ENCODE measurements around the gene MCRIP2. TPM values are rescaled to one million over a fixed set of nuclear protein-coding genes. Genes with fewer than 3 reads are reported as not detected.

MCRIP2 gene
- total RNA-seq, 1 experiment from 2014 or later = 69.6 TPM

- Histone ChIP-seq H3K27me3 (ENCODE audit: insufficient read depth, low read depth) (no peaks in the 10 kb centered on the region), H3K4me2 (no peak overlapping the region), H4K20me1 (ENCODE audit: insufficient read depth) (peaks cover 26% of the 10 kb centered on the region), H3K79me2 (ENCODE audit: low read depth) (peaks cover 39% of the 10 kb centered on the region), H2AFZ (no peak overlapping the region), H3K9me2 (ENCODE audit: insufficient read depth) (no peaks in the 10 kb centered on the region), H3K4me1 (replicated peaks; ENCODE audit: insufficient read depth) (peaks cover 5% of the 10 kb centered on the region), H3K36me3 (ENCODE audit: low read depth) (no peaks in the 10 kb centered on the region), H3K27ac (no peak overlapping the region), H3K4me3 (no peak overlapping the region), H3K9me3 (ENCODE audit: insufficient read depth, low read depth) (no peaks in the 10 kb centered on the region), H3F3A (ENCODE audit: insufficient read depth, low read depth) (peaks cover 9% of the 10 kb centered on the region; the same call in 1 of the 2 replicates)
- TF ChIP-seq EZH2 (IDR thresholded peaks at IDR 0.05; ENCODE audit: low read depth) = no peak
- TF ChIP-seq CTCF (conservative IDR thresholded peaks at IDR 0.05) = no peak
- no peak for DNase-seq
- intact Hi-C loops (cut with micrococcal nuclease; ENCODE audit: unreplicated experiment) = no loop called here
- ChIA-PET POLR2A (ENCODE audit: unreplicated experiment) (no interaction called here), CTCF (no interaction called here)
- no TSS peak for BruUV-seq (replicated peaks)
These were observed 42.5 kb upstream of the MCRIP2 start for GRCh38 chr16:598823-599739.

- POLR2A ChIA-PET (ENCODE audit: unreplicated experiment) = interaction anchor here (0.7 kb wide), 1 partner anchor 28 kb away, joined by 4 read pairs; no protein-coding TSS in a partner anchor
- BruUV-seq (replicated peaks) = no TSS peak
These were observed 40.8 kb upstream of the MCRIP2 start for GRCh38 chr16:600781-601180.

GRCh38 chr16:603933-604332 is 37.7 kb upstream of the MCRIP2 start:
- no peaks in the 10 kb centered on the region for H3K4me1 ChIP-seq (replicated peaks; ENCODE audit: insufficient read depth)
- CTCF ChIA-PET = no interaction called here
- no peaks in the 10 kb centered on the region for H3K36me3 ChIP-seq (ENCODE audit: low read depth)
- no peak overlapping the region for H3K27ac ChIP-seq
- H4K20me1 ChIP-seq (ENCODE audit: insufficient read depth) = peaks cover 17% of the 10 kb centered on the region; the same call in 1 of the 2 replicates
- H3K4me3 ChIP-seq = no peak overlapping the region
- no peaks in the 10 kb centered on the region for H3K27me3 ChIP-seq (ENCODE audit: insufficient read depth, low read depth)
- BruUV-seq (replicated peaks) = no TSS peak
- no peak for DNase-seq
- peaks cover 18% of the 10 kb centered on the region for H3K79me2 ChIP-seq (ENCODE audit: low read depth)
- intact Hi-C loops (cut with micrococcal nuclease; ENCODE audit: unreplicated experiment) = no loop called here
- TF ChIP-seq CTCF (conservative IDR thresholded peaks at IDR 0.05) (no peak), EZH2 (IDR thresholded peaks at IDR 0.05; ENCODE audit: low read depth) (no peak)
- peaks cover 4% of the 10 kb centered on the region; the same call in 1 of the 2 replicates for H3F3A ChIP-seq (ENCODE audit: insufficient read depth, low read depth)
- no peaks in the 10 kb centered on the region for H3K9me2 ChIP-seq (ENCODE audit: insufficient read depth)
- no peak overlapping the region for H2AFZ ChIP-seq
- H3K4me2 ChIP-seq = no peak overlapping the region
- POLR2A ChIA-PET (ENCODE audit: unreplicated experiment) = no interaction called here
- no peaks in the 10 kb centered on the region for H3K9me3 ChIP-seq (ENCODE audit: insufficient read depth, low read depth)

More at GRCh38 chr16:600781-601180, 40.8 kb upstream of the MCRIP2 start:
- Histone ChIP-seq H3K4me3 (no peak overlapping the region), H4K20me1 (ENCODE audit: insufficient read depth) (peaks cover 19% of the 10 kb centered on the region), H3K4me2 (no peak overlapping the region), H3F3A (ENCODE audit: insufficient read depth, low read depth) (peaks cover 9% of the 10 kb centered on the region; the same call in 1 of the 2 replicates), H3K4me1 (replicated peaks; ENCODE audit: insufficient read depth) (no peaks in the 10 kb centered on the region), H2AFZ (no peak overlapping the region), H3K9me2 (ENCODE audit: insufficient read depth) (no peaks in the 10 kb centered on the region), H3K79me2 (ENCODE audit: low read depth) (peaks cover 30% of the 10 kb centered on the region), H3K27me3 (ENCODE audit: insufficient read depth, low read depth) (no peaks in the 10 kb centered on the region), H3K27ac (no peak overlapping the region), H3K9me3 (ENCODE audit: insufficient read depth, low read depth) (no peaks in the 10 kb centered on the region), H3K36me3 (ENCODE audit: low read depth) (no peaks in the 10 kb centered on the region)
- intact Hi-C loops (cut with micrococcal nuclease; ENCODE audit: unreplicated experiment) = no loop called here
- no peak for TF ChIP-seq EZH2 (IDR thresholded peaks at IDR 0.05; ENCODE audit: low read depth)
- TF ChIP-seq CTCF (conservative IDR thresholded peaks at IDR 0.05) = no peak; the same call in 1 of the 2 replicates
- CTCF ChIA-PET = interaction anchor here (0.8 kb wide), 1 partner anchor 9 kb away, joined by 3 read pairs; no protein-coding TSS in a partner anchor
- no peak for DNase-seq
